ENCODE results near the gene KCNIP3.
"Not testable (repeated sequence)": the region's sequence is repeated elsewhere in the genome, so short reads cannot be mapped to it uniquely, and the experiment has no call there.

DNA sequence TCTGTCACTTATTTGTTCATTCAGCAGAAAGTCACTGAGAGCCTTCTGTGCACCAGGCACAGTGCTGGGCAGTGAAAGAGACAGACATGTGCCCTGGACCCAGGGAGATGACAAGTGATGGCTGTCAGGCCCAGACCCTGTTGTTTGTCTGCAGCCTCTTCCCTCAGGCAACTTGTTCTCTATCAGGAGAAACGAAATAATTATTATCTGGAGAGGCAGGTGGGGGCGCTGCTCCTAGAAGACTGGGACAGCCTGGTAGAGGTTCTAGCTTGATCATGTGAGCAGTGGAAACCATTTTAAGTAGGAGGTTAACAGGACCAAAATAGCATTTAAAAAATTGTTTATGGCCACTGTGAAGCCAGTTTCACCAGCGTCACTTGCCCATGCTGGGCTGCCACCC lies 107.5 kb downstream of the KCNIP3 start:
- not testable (repeated sequence) for TF ChIP-seq RAD21 (IDR thresholded peaks at IDR 0.05); GABPA (IDR thresholded peaks at IDR 0.05 in 1 of 2, conservative IDR thresholded peaks at IDR 0.05 in 1 of 2); EGR1 (IDR thresholded peaks at IDR 0.05; ENCODE audit: low read depth in 2 of 2); FOXA1 (IDR thresholded peaks at IDR 0.05); TAF1 (conservative IDR thresholded peaks at IDR 0.05)
- TF ChIP-seq, protein P1, sequence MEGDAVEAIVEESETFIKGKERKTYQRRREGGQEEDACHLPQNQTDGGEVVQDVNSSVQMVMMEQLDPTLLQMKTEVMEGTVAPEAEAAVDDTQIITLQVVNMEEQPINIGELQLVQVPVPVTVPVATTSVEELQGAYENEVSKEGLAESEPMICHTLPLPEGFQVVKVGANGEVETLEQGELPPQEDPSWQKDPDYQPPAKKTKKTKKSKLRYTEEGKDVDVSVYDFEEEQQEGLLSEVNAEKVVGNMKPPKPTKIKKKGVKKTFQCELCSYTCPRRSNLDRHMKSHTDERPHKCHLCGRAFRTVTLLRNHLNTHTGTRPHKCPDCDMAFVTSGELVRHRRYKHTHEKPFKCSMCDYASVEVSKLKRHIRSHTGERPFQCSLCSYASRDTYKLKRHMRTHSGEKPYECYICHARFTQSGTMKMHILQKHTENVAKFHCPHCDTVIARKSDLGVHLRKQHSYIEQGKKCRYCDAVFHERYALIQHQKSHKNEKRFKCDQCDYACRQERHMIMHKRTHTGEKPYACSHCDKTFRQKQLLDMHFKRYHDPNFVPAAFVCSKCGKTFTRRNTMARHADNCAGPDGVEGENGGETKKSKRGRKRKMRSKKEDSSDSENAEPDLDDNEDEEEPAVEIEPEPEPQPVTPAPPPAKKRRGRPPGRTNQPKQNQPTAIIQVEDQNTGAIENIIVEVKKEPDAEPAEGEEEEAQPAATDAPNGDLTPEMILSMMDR (IDR thresholded peaks at IDR 0.05; ENCODE audit: low read depth, low read length, missing input control): not testable (repeated sequence)
- TF ChIP-seq, protein P2, sequence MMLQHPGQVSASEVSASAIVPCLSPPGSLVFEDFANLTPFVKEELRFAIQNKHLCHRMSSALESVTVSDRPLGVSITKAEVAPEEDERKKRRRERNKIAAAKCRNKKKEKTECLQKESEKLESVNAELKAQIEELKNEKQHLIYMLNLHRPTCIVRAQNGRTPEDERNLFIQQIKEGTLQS (IDR thresholded peaks at IDR 0.05): not testable (repeated sequence)
- TF ChIP-seq, protein P3, sequence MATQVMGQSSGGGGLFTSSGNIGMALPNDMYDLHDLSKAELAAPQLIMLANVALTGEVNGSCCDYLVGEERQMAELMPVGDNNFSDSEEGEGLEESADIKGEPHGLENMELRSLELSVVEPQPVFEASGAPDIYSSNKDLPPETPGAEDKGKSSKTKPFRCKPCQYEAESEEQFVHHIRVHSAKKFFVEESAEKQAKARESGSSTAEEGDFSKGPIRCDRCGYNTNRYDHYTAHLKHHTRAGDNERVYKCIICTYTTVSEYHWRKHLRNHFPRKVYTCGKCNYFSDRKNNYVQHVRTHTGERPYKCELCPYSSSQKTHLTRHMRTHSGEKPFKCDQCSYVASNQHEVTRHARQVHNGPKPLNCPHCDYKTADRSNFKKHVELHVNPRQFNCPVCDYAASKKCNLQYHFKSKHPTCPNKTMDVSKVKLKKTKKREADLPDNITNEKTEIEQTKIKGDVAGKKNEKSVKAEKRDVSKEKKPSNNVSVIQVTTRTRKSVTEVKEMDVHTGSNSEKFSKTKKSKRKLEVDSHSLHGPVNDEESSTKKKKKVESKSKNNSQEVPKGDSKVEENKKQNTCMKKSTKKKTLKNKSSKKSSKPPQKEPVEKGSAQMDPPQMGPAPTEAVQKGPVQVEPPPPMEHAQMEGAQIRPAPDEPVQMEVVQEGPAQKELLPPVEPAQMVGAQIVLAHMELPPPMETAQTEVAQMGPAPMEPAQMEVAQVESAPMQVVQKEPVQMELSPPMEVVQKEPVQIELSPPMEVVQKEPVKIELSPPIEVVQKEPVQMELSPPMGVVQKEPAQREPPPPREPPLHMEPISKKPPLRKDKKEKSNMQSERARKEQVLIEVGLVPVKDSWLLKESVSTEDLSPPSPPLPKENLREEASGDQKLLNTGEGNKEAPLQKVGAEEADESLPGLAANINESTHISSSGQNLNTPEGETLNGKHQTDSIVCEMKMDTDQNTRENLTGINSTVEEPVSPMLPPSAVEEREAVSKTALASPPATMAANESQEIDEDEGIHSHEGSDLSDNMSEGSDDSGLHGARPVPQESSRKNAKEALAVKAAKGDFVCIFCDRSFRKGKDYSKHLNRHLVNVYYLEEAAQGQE (IDR thresholded peaks at IDR 0.05): not testable (repeated sequence)
- TF ChIP-seq, protein P4, sequence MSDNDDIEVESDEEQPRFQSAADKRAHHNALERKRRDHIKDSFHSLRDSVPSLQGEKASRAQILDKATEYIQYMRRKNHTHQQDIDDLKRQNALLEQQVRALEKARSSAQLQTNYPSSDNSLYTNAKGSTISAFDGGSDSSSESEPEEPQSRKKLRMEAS (IDR thresholded peaks at IDR 0.05): not testable (repeated sequence)
- TF ChIP-seq, protein P5, sequence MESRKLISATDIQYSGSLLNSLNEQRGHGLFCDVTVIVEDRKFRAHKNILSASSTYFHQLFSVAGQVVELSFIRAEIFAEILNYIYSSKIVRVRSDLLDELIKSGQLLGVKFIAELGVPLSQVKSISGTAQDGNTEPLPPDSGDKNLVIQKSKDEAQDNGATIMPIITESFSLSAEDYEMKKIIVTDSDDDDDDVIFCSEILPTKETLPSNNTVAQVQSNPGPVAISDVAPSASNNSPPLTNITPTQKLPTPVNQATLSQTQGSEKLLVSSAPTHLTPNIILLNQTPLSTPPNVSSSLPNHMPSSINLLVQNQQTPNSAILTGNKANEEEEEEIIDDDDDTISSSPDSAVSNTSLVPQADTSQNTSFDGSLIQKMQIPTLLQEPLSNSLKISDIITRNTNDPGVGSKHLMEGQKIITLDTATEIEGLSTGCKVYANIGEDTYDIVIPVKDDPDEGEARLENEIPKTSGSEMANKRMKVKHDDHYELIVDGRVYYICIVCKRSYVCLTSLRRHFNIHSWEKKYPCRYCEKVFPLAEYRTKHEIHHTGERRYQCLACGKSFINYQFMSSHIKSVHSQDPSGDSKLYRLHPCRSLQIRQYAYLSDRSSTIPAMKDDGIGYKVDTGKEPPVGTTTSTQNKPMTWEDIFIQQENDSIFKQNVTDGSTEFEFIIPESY (IDR thresholded peaks at IDR 0.05): not testable (repeated sequence)

Data from liver (tissue), 3 donors.